GM11168 (cell line): ENCODE measurements around the gene CCDC160.
"Not testable (repeated sequence)": the region's sequence is repeated elsewhere in the genome, so short reads cannot be mapped to it uniquely, and the experiment has no call there.

Experiments used
- in situ Hi-C: fragments of 300-500 bp; cut with MboI; formaldehyde crosslinking; loops from one replicate; pipeline ENCODE4 v1.12.0; 2022; ENCODE audit warnings: low sequenced_read_pairs; ENCODE audit not compliant: unreplicated experiment

Gene CCDC160

DNA sequence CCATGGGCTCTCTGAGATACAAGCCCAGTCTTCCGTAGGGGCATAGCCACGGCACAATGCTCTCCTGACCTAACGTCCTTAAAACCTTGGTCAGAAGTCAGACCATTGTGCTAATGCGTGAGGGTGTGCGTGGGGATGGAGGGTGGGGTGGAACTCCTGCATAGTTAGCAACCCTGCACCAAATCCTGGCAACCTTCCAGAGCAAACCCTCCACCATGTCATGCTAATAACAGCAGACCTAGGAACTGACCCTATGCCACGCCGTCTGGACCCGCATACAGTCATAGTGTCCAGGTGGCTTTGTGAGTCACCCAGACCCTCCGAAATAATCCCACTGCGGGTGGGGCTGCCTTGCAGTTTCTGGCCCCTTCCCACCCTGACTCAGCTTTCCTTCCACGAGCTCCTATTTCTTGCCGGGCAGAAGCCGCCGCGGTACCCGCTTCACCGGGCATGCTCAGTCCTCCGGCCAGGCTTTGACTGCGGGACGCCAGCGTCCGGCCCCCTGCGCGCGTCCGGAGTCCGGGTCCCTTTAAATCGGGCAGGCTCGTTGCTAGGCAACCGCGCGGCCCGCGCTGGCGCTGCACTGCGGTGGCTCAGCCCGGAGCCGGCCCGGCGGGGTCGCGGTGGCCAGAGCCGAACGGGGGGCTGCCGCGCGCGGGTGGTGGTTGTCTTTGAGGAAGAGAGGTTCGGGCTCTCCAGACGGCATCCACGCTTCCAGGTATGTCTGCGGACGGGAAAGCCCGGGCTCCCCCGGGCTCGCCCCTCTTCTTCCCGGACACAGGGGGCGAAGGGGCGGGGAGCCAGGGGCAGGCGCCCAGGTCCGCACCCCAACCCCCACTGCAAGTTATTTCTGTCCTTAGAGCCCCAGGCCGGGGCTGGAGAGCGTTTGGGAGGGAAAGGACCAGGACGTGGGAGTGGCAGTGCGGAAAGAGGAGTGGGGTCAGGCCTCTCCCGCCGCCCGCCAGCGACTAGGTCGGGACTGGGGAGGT, at the start of gene CCDC160:
TSS of gene CCDC160 (plus strand) at position 557 of the 989 bp plus-strand sequence. CDS start 7,619 bp downstream, outside the sequence.
- in situ Hi-C loops, result no loop called here

DNA sequence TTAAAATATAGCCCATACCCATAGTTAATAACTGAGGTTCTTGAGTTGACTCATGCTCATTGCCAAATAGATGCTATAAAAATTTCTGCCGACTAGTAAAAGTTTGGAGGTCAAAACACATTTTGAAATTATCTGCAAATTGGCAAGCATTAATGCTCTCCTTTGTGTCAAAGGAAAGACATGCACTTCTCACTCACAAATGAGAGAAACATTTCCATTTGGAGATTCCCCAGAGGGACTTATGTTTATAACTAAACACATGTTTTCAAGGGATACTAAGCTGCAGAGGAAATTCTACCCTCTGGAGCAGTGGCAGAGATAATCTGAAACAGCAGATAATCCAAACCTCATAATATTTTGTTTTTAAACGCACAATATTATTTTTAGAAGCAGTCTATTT, 45.7 kb upstream of the CCDC160 start:
- in situ Hi-C loops, result no loop called here

DNA sequence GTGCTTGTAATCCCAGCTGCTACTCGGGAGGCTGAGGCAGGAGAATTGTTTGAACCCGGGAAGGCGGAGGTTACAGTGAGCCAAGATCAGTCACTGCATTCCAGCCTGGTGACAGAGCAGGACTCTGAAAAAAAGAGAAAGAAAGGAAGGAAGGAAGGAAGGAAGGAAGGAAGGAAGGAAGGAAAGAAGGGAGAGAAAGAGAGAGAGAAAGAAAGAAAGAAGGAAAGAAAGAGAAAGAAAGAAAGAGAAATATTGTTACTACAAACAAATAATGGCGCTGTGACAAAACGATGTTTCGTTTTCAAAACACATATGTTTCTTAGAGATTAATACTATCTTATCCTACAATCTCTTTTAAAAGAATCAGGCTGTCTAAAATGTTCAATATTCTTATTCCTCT, 42.1 kb upstream of the CCDC160 start:
- in situ Hi-C loops, result no loop called here

- in situ Hi-C loops, result no loop called here
Observed at GRCh38 chrX:134202561-134202960, 34.4 kb upstream of the CCDC160 start.

GRCh38 chrX:134206221-134206620, 30.8 kb upstream of the CCDC160 start:
- in situ Hi-C loops, result no loop called here

DNA sequence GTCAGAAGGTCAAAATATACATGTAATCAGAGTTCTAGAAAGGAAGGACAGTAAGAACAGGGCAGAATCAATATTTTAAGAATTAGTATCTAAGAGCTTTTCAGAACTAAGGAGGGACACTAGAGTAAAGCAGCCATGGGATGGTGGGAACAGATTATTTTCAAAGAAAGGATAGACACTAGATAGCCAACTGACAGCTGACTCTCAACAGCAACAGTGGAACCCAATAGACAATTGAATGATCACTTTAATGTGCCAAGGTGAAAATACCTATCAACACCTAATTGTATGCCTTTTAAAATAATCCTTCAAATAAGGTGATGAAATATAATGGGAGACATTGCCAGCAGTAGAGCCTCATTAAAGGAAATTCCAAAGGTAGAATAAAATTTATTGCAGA, 26.5 kb upstream of the CCDC160 start:
- in situ Hi-C loops, result no loop called here

DNA sequence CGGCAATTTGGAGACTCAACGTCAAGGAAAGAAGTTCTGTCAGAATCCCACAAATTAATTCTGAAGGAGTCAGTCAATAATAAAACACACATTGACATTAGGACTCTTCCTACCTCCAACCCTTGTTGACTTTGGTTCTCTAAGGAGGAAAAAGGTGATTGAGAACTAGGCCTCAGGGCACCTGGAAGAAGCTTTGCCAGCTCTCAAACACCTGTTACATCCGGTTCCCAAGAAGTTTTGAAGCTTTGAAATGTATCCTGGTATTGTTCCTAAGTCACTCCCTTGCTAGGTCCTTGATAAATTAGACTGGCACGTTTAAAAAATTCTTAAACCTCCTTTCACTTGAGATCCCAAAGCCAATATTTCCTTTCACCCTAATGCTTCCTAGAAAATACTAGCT, 1.7 kb upstream of the CCDC160 start:
- in situ Hi-C loops, result no loop called here

GRCh38 chrX:134238144-134238543, 1.2 kb downstream of the CCDC160 start:
- in situ Hi-C loops, result not testable (repeated sequence)

- in situ Hi-C loops, result no loop called here
Observed at GRCh38 chrX:134239016-134239415, 2.0 kb downstream of the CCDC160 start.

DNA sequence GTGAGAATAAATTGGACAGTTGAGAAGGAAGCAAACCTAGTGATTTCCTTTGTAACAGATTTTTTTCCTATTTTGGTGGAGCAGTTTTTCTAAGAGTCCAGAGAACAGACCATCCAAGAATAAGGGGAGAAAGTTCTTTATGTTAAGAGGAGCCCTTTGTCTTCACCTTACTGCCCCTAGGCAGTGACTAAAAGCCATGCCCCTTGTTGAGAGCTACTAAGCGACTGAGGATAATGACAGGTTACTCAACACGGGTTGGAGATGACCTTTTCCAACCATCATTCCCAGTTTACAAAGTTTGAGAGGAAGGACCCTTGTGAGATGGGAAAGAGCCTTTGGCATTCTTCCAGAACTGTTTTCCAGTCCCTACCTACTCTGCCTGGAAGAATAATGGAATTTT, 3.2 kb downstream of the CCDC160 start:
- in situ Hi-C loops, result no loop called here

- in situ Hi-C loops, result no loop called here
Observed at GRCh38 chrX:134241960-134242619, 5.1 kb downstream of the CCDC160 start.

GRCh38 chrX:134244043-134244442, 7.1 kb downstream of the CCDC160 start:
- in situ Hi-C loops, result no loop called here

- in situ Hi-C loops, result no loop called here
Observed at GRCh38 chrX:134246282-134246681, 9.3 kb downstream of the CCDC160 start.

DNA sequence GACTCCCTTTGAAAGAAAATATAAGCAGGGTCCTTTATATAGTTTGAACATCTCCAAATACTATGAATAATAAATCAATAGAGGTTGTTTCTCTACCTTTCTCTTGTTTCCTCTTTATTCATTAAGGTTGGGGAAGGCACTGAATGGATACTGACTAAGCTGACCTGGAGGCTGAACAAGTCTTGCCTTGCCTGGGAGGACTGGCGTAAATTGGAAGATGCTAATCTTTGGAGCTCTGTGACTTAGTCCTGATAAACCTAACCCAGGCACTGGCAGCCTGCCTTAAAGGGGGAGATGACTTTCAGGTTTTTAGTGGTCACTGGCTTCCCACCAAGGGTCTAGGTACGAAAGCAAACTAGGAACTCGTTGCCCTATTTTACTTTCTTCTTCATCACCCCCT, 10.5 kb downstream of the CCDC160 start:
- in situ Hi-C loops, result no loop called here

GRCh38 chrX:134249241-134249640, 12.3 kb downstream of the CCDC160 start:
- in situ Hi-C loops, result no loop called here

GRCh38 chrX:134251241-134251640, 14.3 kb downstream of the CCDC160 start:
- in situ Hi-C loops, result no loop called here

DNA sequence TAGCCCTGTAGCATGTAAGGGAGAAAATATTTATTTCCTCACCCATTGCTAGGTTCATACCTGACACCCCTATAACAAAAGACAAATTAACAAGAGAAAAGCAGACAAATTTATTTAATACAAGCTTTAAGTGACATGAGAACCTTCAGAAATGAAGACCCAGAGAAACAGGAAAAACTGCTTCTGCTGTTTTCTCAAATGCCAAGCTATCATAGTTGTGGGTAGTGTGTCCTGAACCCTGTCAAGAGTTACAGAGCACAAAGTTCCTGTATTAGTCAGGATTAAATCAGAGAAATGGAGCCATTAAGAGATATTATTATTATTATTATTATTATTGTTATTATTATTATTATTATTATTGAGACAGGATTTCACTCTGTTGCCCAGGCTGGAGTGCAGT, 17.5 kb downstream of the CCDC160 start:
- in situ Hi-C loops, result no loop called here

DNA sequence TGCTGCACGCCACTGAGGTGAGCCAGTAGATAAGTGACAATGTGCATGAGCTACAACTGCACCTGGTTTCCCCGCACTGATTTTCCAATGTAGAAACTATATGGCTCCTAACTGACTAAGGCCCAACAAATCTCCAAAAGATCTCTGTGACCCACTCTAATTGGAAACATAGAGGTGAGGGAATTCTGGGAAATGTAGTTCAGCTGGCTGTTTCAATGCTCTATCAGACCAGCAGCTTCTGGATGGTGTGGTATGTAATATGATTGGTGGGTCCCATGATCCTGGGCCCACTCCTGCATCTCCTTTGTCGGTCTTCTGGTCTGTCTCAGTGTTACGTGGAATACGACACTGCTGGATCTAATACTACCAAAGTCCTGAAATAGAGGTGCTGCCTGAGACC, 18.6 kb downstream of the CCDC160 start:
- in situ Hi-C loops, result no loop called here

DNA sequence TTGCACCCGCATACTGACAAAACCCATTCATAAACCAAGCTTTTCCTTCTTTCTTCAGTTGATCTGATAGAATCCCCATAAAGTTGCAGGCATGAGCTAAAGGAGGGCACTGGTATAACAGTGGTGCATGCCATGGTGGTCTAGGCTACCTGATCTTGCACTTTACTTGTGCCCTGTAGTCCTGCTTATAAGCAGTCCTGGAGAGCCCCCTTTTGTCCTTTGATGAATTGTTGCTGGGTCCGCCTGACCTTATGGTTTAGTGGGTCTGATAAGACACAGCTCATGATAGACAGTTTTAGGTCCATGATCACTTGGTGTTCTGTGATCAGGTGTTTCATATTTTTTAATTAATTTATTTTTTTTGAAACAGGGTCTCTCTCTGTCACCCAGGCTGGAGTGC, 19.7 kb downstream of the CCDC160 start:
- in situ Hi-C loops, result no loop called here

GRCh38 chrX:134258202-134258601, 21.2 kb downstream of the CCDC160 start:
- in situ Hi-C loops, result no loop called here

- in situ Hi-C loops, result not testable (repeated sequence)
Observed at GRCh38 chrX:134285934-134286333, 49.0 kb downstream of the CCDC160 start.
